GM12878 (cell line): ENCODE data around the gene CLIC6. TPM values are rescaled to one million over a fixed set of nuclear protein-coding genes. Genes with fewer than 3 reads are reported as not detected.

ENCODE experiments used
- ATAC-seq: fragments of 200-7000 bp; cut with Tn5 transposase; 3 replicates; pipeline ENCODE4 v1.9.1; 2020; ENCODE audit warnings: mild to moderate bottlenecking, moderate library complexity
- BruUV-seq: library from RNA; stranded (reverse); fragments of 400-500 nt; replicated peaks from 2 replicates; lab custom pipeline; 2021; lab: Mats Ljungman, UMichigan
- CTCF ChIA-PET: fragments of 300-600 bp; sonication (Branson Sonifier 250); formaldehyde crosslinking; extraction: SDS; loops from one replicate; lab custom pipeline; 2021; ENCODE audit warnings: inconsistent platforms; lab: Yijun Ruan, JAX
- POLR2A ChIA-PET: fragments of 350-600 bp; formaldehyde crosslinking; extraction: SDS; loops from one replicate; lab custom pipeline; 2021; ENCODE audit warnings: inconsistent platforms; lab: Charles Lee
- RAD21 ChIA-PET: fragments of 300-600 bp; sonication (Branson Sonifier 250); formaldehyde crosslinking; loops from one replicate; lab custom pipeline; 2023; ENCODE audit warnings: antibody characterized with exemption; ENCODE audit not compliant: unreplicated experiment; lab: Charles Lee
- SMC1A ChIA-PET: fragments of 300-600 bp; sonication (Branson Sonifier 250); formaldehyde crosslinking; loops from one replicate; lab custom pipeline; 2023; ENCODE audit not compliant: unreplicated experiment, uncharacterized antibody; lab: Charles Lee
- DNase-seq: peaks from one replicate; pipeline ENCODE4 v3.0.0-alpha.2; 2011; ENCODE audit warnings: low read depth, low spot score
- FAIRE-seq: peaks from 3 replicates; lab custom pipeline; 2011; peaks lifted over from hg19 to GRCh38; lab: Jason Lieb, UNC
- H2AFZ ChIP-seq: 2 replicates; pipeline ENCODE4 v1.6.0; 2011; ENCODE audit warnings: low read depth, low read length, control low read depth; ENCODE audit not compliant: control insufficient read depth
- H3K27ac ChIP-seq: 2 replicates; pipeline ENCODE4 v1.5.1; 2011; ENCODE audit warnings: control low read depth; ENCODE audit not compliant: control insufficient read depth, insufficient read depth
- H3K27me3 ChIP-seq, 2 experiments: replicated peaks in 1 of 2; 2 replicates each; pipeline versions ENCODE4 v1.6.0 to v1.6.1; 2011; ENCODE audit warnings: low read length in 1 of 2; ENCODE audit not compliant: control insufficient read depth in 2 of 2, insufficient read depth in 2 of 2
- H3K36me3 ChIP-seq, 2 experiments: 2 replicates each; pipeline ENCODE4 v1.5.1; 2011; ENCODE audit warnings: low read length in 1 of 2; ENCODE audit not compliant: control insufficient read depth in 2 of 2, insufficient read depth in 2 of 2
- H3K4me1 ChIP-seq: 2 replicates; pipeline ENCODE4 v1.6.1; 2011; ENCODE audit warnings: mild to moderate bottlenecking, low read length, moderate library complexity, mixed read lengths; ENCODE audit not compliant: control insufficient read depth, insufficient read depth
- H3K4me2 ChIP-seq: 2 replicates; pipeline ENCODE4 v1.6.0; 2011; ENCODE audit warnings: control low read depth; ENCODE audit not compliant: control insufficient read depth, insufficient read depth
- H3K4me3 ChIP-seq: fragments of 200-600 bp; sonication (generic); 2 replicates; pipeline ENCODE4 v1.5.1; 2016
- H3K79me2 ChIP-seq: 2 replicates; pipeline ENCODE4 v1.6.0; 2011; ENCODE audit warnings: low read length; ENCODE audit not compliant: control insufficient read depth, insufficient read depth
- H3K9ac ChIP-seq: 2 replicates; pipeline ENCODE4 v1.8.0; 2011; ENCODE audit warnings: low read length, control low read depth, mixed read lengths; ENCODE audit not compliant: control insufficient read depth, insufficient read depth
- H3K9me3 ChIP-seq: replicated peaks from 3 replicates; pipeline ENCODE4 v1.5.1; 2011; ENCODE audit warnings: mild to moderate bottlenecking, low read length; ENCODE audit not compliant: control insufficient read depth, insufficient read depth
- H4K20me1 ChIP-seq: 2 replicates; pipeline ENCODE4 v1.6.0; 2011; ENCODE audit not compliant: control insufficient read depth, insufficient read depth
- CHD4 ChIP-seq: fragments of 200-600 bp; sonication (generic); IDR thresholded peaks from 2 replicates; pipeline ENCODE4 v1.6.1; 2016; ENCODE audit warnings: mild to moderate bottlenecking
- ESRRA ChIP-seq: IDR thresholded peaks from 2 replicates; pipeline ENCODE4 v1.6.1; 2012; ENCODE audit warnings: mild to moderate bottlenecking, low read length, improper control_type of control experiment
- EZH2 ChIP-seq: IDR thresholded peaks from 2 replicates; pipeline ENCODE4 v1.6.1; 2012; ENCODE audit warnings: low read depth, mild to moderate bottlenecking, control low read depth, inconsistent platforms, low read length, borderline replicate concordance; ENCODE audit not compliant: control insufficient read depth
- HDAC6 ChIP-seq: fragments of 200-600 bp; sonication (generic); IDR thresholded peaks from one replicate; pipeline ENCODE4 v1.8.0; 2017; ENCODE audit warnings: antibody characterized with exemption; ENCODE audit not compliant: unreplicated experiment
- IKZF1 ChIP-seq: fragments of 450-650 bp; conservative IDR thresholded peaks from 2 replicates; pipeline ENCODE4 v1.6.1; 2017; ENCODE audit warnings: antibody characterized with exemption, mild to moderate bottlenecking
- NFIC ChIP-seq: IDR thresholded peaks from 2 replicates; pipeline ENCODE4 v1.6.1; 2012; ENCODE audit warnings: low read depth, mild to moderate bottlenecking, inconsistent platforms, low read length, moderate library complexity
- NFYA ChIP-seq: IDR thresholded peaks from 2 replicates; pipeline ENCODE4 v1.6.1; 2011; ENCODE audit warnings: low read depth, mild to moderate bottlenecking, low read length, improper control_type of control experiment, borderline replicate concordance
- RELA ChIP-seq: fragments of 450-650 bp; IDR thresholded peaks from 2 replicates; pipeline ENCODE4 v1.8.0; 2014; ENCODE audit warnings: borderline replicate concordance; ENCODE audit not compliant: partially characterized antibody
- SMAD1 ChIP-seq: fragments of 450-650 bp; IDR thresholded peaks from 2 replicates; pipeline ENCODE4 v1.6.1; 2018; ENCODE audit warnings: mild to moderate bottlenecking, low read depth; ENCODE audit not compliant: partially characterized antibody
- SREBF2 ChIP-seq: IDR thresholded peaks from 2 replicates; pipeline ENCODE4 v1.6.1; 2012; ENCODE audit warnings: mild to moderate bottlenecking, low read length
- SUPT20H ChIP-seq: IDR thresholded peaks from 2 replicates; pipeline ENCODE4 v1.6.1; 2011; ENCODE audit warnings: low read depth, mild to moderate bottlenecking, low read length, moderate library complexity, borderline replicate concordance; ENCODE audit not compliant: control insufficient read depth
- ZNF217 ChIP-seq: fragments of 450-650 bp; IDR thresholded peaks from 2 replicates; pipeline ENCODE4 v1.6.1; 2017; ENCODE audit warnings: antibody characterized with exemption, mild to moderate bottlenecking
- ZNF24 ChIP-seq: fragments of 450-650 bp; IDR thresholded peaks from 2 replicates; pipeline ENCODE4 v1.6.1; 2017; ENCODE audit warnings: antibody characterized with exemption, mild to moderate bottlenecking
- WGBS: methylation state at CpG from one replicate; pipeline ENCODE4 v1.1.6; 2016; ENCODE audit warnings: low lambda C conversion rate; ENCODE audit not compliant: insufficient replicate concordance, insufficient coverage; ENCODE audit errors: missing lambda C conversion rate; 5-methylcytosine and 5-hydroxymethylcytosine counted together
- in situ Hi-C: fragments of 300-500 bp; cut with MboI; formaldehyde crosslinking; loops from 9 replicates; pipeline ENCODE4 v1.14.3; 2018; ENCODE audit warnings: mixed read lengths
- intact Hi-C: fragments of 100-400 bp; cut with micrococcal nuclease; formaldehyde crosslinking; loops from one replicate; pipeline ENCODE4 v1.14.2; 2022; ENCODE audit not compliant: unreplicated experiment
- polyA plus RNA-seq, 11 experiments: library from polyadenylated mRNA; depleted of rRNA in 4 of 11; unstranded in 6 of 11; stranded (reverse) in 5 of 11; fragments of >200 nt; fragmentation: Nextera tagmentation in 4 of 11; fragmentation: Illumina TruSeq in 1 of 11; extraction: Ambion mirVana in 4 of 11; extraction: Trizol in 1 of 11; gene quantifications; 1 replicate in 1 of 11; 2 replicates in 10 of 11; pipeline versions ENCODE4 v1.2.1 to v1.2.3, GENCODE V29; 2011 to 2016; ENCODE audit warnings: inconsistent platforms in 2 of 11, missing spikeins in 2 of 11, low read depth in 1 of 11
- total RNA-seq, 4 experiments: library from RNA; depleted of rRNA in 3 of 4; stranded (reverse); fragments of >200 nt in 3 of 4; fragmentation: Illumina TruSeq in 1 of 4; extraction: Trizol in 1 of 4; gene quantifications; 2 replicates each; pipeline versions ENCODE4 v1.2.1 to v1.2.3, GENCODE V29; 2013 to 2021
- TF ChIP-seq, protein P1 (sequence below), 3 experiments: IDR thresholded peaks in 2 of 3; conservative IDR thresholded peaks in 1 of 3; 2 replicates each; pipeline ENCODE4 v1.5.1; 2011; ENCODE audit warnings: low read depth in 3 of 3, low read length in 3 of 3, mild to moderate bottlenecking in 3 of 3, control low read depth in 2 of 3, moderate library complexity in 2 of 3, inconsistent platforms in 1 of 3, mixed read lengths in 1 of 3; ENCODE audit not compliant: control insufficient read depth in 2 of 3, insufficient read depth in 1 of 3; ENCODE audit errors: extremely low read depth in 1 of 3
- TF ChIP-seq, protein P2 (sequence below): fragments of 450-650 bp; IDR thresholded peaks from 2 replicates; pipeline ENCODE4 v1.6.1; 2016; ENCODE audit warnings: mild to moderate bottlenecking
- TF ChIP-seq, protein P3 (sequence below): IDR thresholded peaks from 2 replicates; pipeline ENCODE4 v1.6.1; 2011; ENCODE audit warnings: low read depth, low read length, improper control_type of control experiment, borderline replicate concordance

CLIC6 gene
- total and polyA plus RNA-seq, 10 of the 15 experiments (the other 5 are each of a cell fraction or from before 2014, with no cell fraction given): 5.7 to 34.1 (median 11.2) TPM

GRCh38 chr21:34734696-34735095 is 65.9 kb downstream of the CLIC6 start:
- 58% methylated on average over 7 of the region's 7 CpGs for WGBS
- no TSS peak for BruUV-seq
- Histone ChIP-seq H3K9me3 (no peaks in the 10 kb centered on the region), H4K20me1 (no peaks in the 10 kb centered on the region), H3K4me2 (no peak overlapping the region), H3K36me3 (no peaks in the 10 kb centered on the region)
- DNase-seq: no peak
- intact Hi-C loops: no loop called here
- no peak for FAIRE-seq
- CTCF ChIA-PET: interaction anchor here (1.1 to 1.2 kb wide), 3 partner anchors 11 to 66 kb away, joined by 3 to 4 read pairs (median 3); no protein-coding TSS in a partner anchor
- TF ChIP-seq SUPT20H (no peak), EZH2 (no peak), IKZF1 (no peak), ZNF24 (no peak), NFYA (no peak), NFIC (no peak), HDAC6 (no peak), SMAD1 (no peak), RELA (no peak), SREBF2 (no peak), ZNF217 (no peak), CHD4 (no peak), ESRRA (no peak)
- TF ChIP-seq, protein P1, sequence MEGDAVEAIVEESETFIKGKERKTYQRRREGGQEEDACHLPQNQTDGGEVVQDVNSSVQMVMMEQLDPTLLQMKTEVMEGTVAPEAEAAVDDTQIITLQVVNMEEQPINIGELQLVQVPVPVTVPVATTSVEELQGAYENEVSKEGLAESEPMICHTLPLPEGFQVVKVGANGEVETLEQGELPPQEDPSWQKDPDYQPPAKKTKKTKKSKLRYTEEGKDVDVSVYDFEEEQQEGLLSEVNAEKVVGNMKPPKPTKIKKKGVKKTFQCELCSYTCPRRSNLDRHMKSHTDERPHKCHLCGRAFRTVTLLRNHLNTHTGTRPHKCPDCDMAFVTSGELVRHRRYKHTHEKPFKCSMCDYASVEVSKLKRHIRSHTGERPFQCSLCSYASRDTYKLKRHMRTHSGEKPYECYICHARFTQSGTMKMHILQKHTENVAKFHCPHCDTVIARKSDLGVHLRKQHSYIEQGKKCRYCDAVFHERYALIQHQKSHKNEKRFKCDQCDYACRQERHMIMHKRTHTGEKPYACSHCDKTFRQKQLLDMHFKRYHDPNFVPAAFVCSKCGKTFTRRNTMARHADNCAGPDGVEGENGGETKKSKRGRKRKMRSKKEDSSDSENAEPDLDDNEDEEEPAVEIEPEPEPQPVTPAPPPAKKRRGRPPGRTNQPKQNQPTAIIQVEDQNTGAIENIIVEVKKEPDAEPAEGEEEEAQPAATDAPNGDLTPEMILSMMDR (IDR thresholded peaks at IDR 0.05 in 2 of 3, conservative IDR thresholded peaks at IDR 0.05 in 1 of 3; ENCODE audit: control insufficient read depth in 2 of 3, extremely low read depth in 1 of 3, insufficient read depth in 1 of 3, low read depth in 3 of 3, low read length in 3 of 3): no peak
- TF ChIP-seq, protein P2, sequence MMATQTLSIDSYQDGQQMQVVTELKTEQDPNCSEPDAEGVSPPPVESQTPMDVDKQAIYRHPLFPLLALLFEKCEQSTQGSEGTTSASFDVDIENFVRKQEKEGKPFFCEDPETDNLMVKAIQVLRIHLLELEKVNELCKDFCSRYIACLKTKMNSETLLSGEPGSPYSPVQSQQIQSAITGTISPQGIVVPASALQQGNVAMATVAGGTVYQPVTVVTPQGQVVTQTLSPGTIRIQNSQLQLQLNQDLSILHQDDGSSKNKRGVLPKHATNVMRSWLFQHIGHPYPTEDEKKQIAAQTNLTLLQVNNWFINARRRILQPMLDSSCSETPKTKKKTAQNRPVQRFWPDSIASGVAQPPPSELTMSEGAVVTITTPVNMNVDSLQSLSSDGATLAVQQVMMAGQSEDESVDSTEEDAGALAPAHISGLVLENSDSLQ: no peak
- TF ChIP-seq, protein P3, sequence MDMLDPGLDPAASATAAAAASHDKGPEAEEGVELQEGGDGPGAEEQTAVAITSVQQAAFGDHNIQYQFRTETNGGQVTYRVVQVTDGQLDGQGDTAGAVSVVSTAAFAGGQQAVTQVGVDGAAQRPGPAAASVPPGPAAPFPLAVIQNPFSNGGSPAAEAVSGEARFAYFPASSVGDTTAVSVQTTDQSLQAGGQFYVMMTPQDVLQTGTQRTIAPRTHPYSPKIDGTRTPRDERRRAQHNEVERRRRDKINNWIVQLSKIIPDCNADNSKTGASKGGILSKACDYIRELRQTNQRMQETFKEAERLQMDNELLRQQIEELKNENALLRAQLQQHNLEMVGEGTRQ: no peak
- TF ChIP-seq, all 136 proteins: peak for 0
- ChIA-PET SMC1A (no interaction called here), RAD21 (no interaction called here), POLR2A (no interaction called here)
- Histone ChIP-seq H3K9ac (no peak overlapping the region), H3K4me3 (no peak overlapping the region), H3K4me1 (no peaks in the 10 kb centered on the region), H3K27ac (no peak overlapping the region), H3K27me3 (no peaks in the 10 kb centered on the region; a peak in 1 of 4 replicates), H2AFZ (no peak overlapping the region), H3K79me2 (no peaks in the 10 kb centered on the region)
- in situ Hi-C loops: no loop called here
- no peak for ATAC-seq
